Right renal cortex interstitium (tissue), 3 donors: ENCODE results near the gene STXBP6. TPM values are rescaled to one million over a fixed set of nuclear protein-coding genes. Genes with fewer than 3 reads are reported as not detected.
"Not testable (repeated sequence)": the region's sequence is repeated elsewhere in the genome, so short reads cannot be mapped to it uniquely, and the experiment has no call there.

Source experiments
- DNase-seq, 3 donors: peaks; one replicate each; pipeline ENCODE4 v3.0.0-alpha.2; 2013; ENCODE audit warnings: low read depth in 3 of 3, low spot score in 2 of 3
- polyA plus RNA-seq, 3 donors: library from polyadenylated mRNA; unstranded; fragments of 120-200 nt; gene quantifications; one replicate each; pipeline ENCODE4 v1.2.1, GENCODE V29; 2013; ENCODE audit not compliant: insufficient read length in 3 of 3

STXBP6 gene
- polyA plus RNA-seq, 3 donors: 8.8 to 9.4 (median 9.2) TPM

DNA sequence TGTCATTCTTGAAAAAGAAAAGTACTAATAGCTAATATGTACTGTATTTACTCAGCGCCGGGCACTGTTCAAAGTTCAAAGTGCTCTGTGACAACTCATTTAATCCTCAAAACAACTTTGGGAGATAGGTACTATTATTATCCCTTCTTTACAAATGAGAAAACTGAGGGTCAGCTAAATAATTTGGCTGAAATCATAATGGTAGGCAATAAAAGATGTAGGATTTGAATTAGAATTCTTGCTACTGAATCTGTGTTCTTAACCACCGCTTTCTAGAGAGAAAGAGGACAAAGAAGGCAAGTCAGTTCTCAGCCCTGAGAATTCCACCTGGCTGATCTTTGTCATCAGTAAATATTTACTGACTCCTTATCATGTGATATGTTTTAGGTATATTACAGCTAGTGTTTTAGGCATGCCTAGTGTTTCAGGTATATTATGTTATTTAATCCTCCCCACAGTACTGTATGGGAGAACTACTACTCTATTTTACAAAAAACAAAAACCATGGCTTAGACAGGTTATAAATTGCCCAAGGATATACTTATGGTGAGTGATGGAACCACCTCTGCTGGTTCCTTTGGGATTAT, 210.2 kb downstream of the STXBP6 start:
- no peak for DNase-seq

DNA sequence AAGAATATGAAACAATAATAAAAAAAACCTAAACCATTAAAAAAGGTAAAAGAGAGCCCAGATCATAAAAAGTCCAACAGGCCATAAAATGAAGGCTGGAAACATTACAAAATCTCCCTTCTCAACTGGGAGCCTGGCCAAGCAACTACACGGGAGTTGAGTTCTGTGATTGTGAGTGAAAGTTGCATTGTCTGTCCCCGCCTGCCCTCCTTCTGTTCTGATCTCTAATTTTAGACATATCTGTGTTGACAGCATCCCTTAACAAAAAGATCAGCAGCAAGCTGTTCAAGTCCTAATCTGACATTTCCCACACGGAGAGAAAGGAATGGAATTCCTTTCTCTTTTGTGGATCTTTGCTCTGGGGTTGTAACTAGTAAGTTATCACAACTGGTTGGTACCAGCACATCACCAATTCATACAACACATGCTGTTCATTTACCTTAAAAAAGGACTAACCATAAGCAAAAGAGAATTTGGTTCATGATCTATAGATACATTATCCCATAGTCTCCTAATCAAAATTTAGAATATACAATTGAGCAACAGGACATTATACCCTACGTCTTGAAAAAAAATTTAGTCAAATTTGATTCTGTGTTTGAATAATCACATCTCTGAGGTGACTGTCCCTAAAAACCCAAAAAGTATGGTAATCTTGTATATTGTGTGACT, 210.9 kb downstream of the STXBP6 start:
- DNase-seq: no peak

DNA sequence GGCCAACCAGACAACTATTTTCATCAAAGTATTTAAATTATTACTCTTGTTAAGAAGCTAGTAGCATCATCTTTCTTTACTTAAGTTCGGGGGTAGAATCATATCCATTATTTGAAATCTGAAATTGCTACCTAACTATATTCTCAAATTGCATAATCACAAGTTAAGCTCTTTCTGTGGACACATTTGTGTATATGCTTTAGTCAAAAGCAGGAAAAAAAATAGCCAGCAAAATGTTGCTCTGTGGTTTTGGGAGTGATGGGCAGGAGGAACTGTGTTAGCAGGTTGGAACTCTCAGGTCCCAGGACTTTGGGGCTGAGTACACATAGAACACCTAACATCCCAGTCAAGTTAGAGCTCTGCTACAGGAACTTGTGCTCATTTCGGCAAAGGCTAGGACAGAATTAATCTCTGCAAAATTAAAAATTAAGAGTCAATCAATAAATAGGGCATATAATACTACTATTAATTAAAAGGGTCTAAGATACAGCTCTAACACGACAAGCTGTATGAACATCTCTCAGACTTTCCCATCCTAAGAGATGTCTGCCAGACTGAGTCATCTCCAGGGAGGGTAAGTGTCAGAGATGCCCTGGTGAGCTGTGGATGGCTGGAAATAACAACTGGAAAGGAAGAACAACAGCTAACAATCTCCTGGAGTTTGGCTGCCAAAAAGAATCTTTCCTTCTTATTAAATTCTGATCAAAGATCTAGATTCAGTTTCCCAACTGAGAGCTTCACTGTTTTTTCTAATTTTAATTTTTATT, 212.5 kb downstream of the STXBP6 start:
- no peak for DNase-seq

- not testable (repeated sequence) for DNase-seq
These were observed 213.6 kb downstream of the STXBP6 start for GRCh38 chr14:24836324-24836723.

- no peak for DNase-seq
These were observed 215.0 kb downstream of the STXBP6 start for GRCh38 chr14:24834956-24835355.

DNA sequence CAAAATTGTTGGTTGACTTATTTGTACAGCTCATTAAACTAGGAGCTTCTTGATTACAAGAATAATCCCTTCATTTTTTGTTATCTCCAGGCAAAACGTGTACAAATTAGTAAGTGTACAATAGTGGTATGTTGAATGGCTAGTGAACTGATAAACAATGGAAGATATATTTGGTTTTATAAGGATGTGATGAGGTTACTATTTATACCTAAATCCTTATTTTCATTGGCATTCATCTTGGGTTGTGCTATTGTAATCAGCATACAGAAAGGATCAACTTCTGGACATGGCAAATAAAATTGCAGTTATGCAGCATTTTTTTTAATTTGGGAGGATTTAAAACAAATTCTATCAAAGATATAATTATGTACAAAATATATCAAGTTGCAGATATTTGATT, 216.6 kb downstream of the STXBP6 start:
- no peak for DNase-seq

- DNase-seq: no peak
These were observed 218.3 kb downstream of the STXBP6 start for GRCh38 chr14:24831677-24832076.

GRCh38 chr14:24829862-24830261, 220.1 kb downstream of the STXBP6 start:
- DNase-seq: no peak

GRCh38 chr14:24828486-24828885, 221.5 kb downstream of the STXBP6 start:
- no peak for DNase-seq

DNA sequence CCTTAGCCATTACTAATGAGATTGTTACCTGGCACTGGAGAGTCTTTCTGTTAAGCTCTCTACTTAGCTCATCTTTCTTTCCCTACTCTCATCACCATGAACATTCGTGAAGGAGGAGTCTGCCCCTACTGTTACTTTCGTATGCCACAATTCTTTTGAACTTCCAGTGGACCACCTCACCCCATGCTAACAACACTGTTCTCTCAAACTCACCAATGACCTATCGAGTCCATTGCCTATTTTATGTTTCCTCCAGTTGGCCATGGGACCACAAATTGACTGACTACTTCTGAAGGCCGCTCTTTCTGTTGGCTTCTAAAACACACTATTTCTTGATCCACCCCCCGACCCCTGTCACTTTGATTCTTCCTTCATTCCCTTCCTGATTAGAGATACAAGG, 223.6 kb downstream of the STXBP6 start:
- DNase-seq: no peak

- DNase-seq: no peak
These were observed 229.3 kb downstream of the STXBP6 start for GRCh38 chr14:24820616-24821015.

DNA sequence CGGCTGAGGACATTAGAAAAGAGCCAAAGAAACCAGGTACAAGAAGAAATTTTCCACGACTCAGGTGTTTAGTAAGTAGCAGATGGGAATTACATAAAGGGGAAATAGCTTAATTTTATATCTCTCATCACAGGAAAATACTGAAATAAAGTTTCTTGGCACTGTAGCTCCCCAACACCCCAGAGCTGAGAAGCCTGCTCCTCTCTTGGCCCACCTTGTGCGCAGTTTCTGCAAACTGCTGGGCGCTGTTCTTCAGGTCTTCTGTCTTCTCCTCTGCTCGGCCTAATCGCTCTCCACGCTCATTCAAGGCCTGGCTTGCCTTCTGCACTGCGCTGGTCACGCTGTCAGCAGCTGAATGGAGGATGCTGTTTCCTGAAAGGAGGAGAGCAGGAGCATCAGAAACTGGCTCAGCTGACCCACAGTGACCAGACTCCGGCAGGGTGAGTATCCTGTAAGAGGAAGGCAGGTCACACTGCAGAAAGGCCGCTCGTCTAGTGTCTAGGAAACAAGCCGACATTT, 231.1 kb downstream of the STXBP6 start:
- no peak for DNase-seq

GRCh38 chr14:24818058-24818822, 231.7 kb downstream of the STXBP6 start:
- DNase-seq: peak in 1 of 3 donors; percentile 54

- no peak for DNase-seq
These were observed 232.5 kb downstream of the STXBP6 start for GRCh38 chr14:24817212-24818057.

DNA sequence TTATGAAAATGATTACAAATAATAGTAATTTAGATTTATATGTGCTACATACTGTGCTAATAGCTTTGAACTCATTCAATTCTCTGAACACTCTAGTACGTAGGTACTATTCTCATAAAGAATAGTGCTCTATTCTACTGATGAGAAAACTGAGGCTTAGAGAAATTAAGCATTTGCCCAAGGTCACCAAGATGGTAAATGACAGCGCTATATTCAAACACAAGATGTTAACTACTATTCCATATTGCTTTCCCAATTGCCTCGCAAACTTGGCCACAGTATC, 233.1 kb downstream of the STXBP6 start:
- no peak for DNase-seq

GRCh38 chr14:24816011-24816928, 233.7 kb downstream of the STXBP6 start:
- no peak for DNase-seq

DNA sequence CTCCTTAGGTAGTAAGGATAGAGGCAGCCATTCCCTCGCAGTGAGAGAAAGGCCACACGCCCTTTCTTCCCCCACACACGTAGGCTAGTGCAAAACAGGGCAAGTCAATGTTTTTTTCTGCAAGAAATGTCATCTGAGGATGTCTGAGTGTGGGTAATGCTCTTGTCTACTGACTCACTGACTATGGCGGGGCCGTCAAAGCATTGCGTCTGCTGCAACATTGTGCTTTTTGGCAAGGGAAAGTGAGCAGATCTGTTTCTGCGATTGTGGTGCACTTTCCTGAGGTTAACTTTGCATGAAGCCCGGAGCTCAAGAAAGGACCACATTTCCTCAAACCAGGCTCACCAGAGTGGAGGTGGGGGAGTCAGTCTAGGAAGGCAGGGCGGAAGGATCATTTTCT, 234.4 kb downstream of the STXBP6 start:
- DNase-seq: no peak

DNA sequence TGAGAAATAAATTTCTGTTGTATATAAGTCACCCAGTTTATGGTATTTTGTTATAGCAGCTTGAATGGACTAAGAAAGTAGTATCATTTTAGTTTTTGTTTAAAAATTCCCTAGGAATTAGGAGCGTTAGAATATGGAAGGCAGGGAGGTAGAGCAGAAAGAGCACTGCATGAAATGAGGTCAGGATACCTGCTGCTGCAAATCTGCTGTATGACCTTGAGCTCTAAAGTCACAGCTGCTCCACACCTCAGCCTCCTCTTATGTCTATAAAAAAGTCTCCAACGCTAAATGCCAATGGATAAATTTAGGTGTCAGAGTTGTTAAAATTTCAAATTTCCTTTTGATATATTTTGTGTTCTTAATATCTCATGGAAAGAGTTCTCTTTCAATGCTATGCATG, 235.0 kb downstream of the STXBP6 start:
- no peak for DNase-seq

- DNase-seq: no peak
These were observed 235.6 kb downstream of the STXBP6 start for GRCh38 chr14:24814346-24814745.
